ENCODE results near the gene LEMD2.

LEMD2 gene

GRCh38 chr6:33801611-33802010 is 12.7 kb upstream of the LEMD2 start:
- no peak for TF ChIP-seq CTCF (IDR thresholded peaks at IDR 0.05; ENCODE audit: poor library complexity, severe bottlenecking)
- Histone ChIP-seq H3K27ac (ENCODE audit: poor library complexity, severe bottlenecking) (no peak overlapping the region), H3K36me3 (ENCODE audit: low read depth) (no peaks in the 10 kb centered on the region), H3K4me3 (ENCODE audit: severe bottlenecking) (no peak overlapping the region), H3K27me3 (ENCODE audit: insufficient read depth, poor library complexity, severe bottlenecking) (no peaks in the 10 kb centered on the region), H3K4me1 (ENCODE audit: insufficient read depth, poor library complexity, severe bottlenecking) (no peaks in the 10 kb centered on the region), H3K9me3 (ENCODE audit: severe bottlenecking) (no peaks in the 10 kb centered on the region)
- ATAC-seq (ENCODE audit: low read depth) (no peak), DNase-seq (ENCODE audit: low spot score) (no peak)

- DNase-seq (ENCODE audit: low spot score) (no peak), ATAC-seq (ENCODE audit: low read depth) (no peak)
- no peaks in the 10 kb centered on the region for H3K9me3 ChIP-seq (ENCODE audit: severe bottlenecking)
- H3K36me3 ChIP-seq (ENCODE audit: low read depth) = no peaks in the 10 kb centered on the region
- H3K4me1 ChIP-seq (ENCODE audit: insufficient read depth, poor library complexity, severe bottlenecking) = no peaks in the 10 kb centered on the region
- no peak for TF ChIP-seq CTCF (IDR thresholded peaks at IDR 0.05; ENCODE audit: poor library complexity, severe bottlenecking)
- H3K27ac ChIP-seq (ENCODE audit: poor library complexity, severe bottlenecking) = no peak overlapping the region
- no peak overlapping the region for H3K4me3 ChIP-seq (ENCODE audit: severe bottlenecking)
- H3K27me3 ChIP-seq (ENCODE audit: insufficient read depth, poor library complexity, severe bottlenecking) = no peaks in the 10 kb centered on the region
Observed at GRCh38 chr6:33800248-33800969, 11.5 kb upstream of the LEMD2 start.

GRCh38 chr6:33799454-33800113 is 10.7 kb upstream of the LEMD2 start:
- TF ChIP-seq CTCF (IDR thresholded peaks at IDR 0.05; ENCODE audit: poor library complexity, severe bottlenecking) = no peak
- no peak overlapping the region for H3K4me3 ChIP-seq (ENCODE audit: severe bottlenecking)
- no peak for DNase-seq (ENCODE audit: low spot score)
- no peak overlapping the region for H3K27ac ChIP-seq (ENCODE audit: poor library complexity, severe bottlenecking)
- H3K4me1 ChIP-seq (ENCODE audit: insufficient read depth, poor library complexity, severe bottlenecking) = no peaks in the 10 kb centered on the region
- ATAC-seq (ENCODE audit: low read depth) = no peak
- no peaks in the 10 kb centered on the region for H3K27me3 ChIP-seq (ENCODE audit: insufficient read depth, poor library complexity, severe bottlenecking)
- no peaks in the 10 kb centered on the region for H3K36me3 ChIP-seq (ENCODE audit: low read depth)
- no peaks in the 10 kb centered on the region for H3K9me3 ChIP-seq (ENCODE audit: severe bottlenecking)

- H3K4me1 ChIP-seq (ENCODE audit: insufficient read depth, poor library complexity, severe bottlenecking) = no peaks in the 10 kb centered on the region
- no peak overlapping the region for H3K4me3 ChIP-seq (ENCODE audit: severe bottlenecking)
- no peak for TF ChIP-seq CTCF (IDR thresholded peaks at IDR 0.05; ENCODE audit: poor library complexity, severe bottlenecking)
- H3K36me3 ChIP-seq (ENCODE audit: low read depth) = no peaks in the 10 kb centered on the region
- H3K9me3 ChIP-seq (ENCODE audit: severe bottlenecking) = no peaks in the 10 kb centered on the region
- H3K27ac ChIP-seq (ENCODE audit: poor library complexity, severe bottlenecking) = no peak overlapping the region
- no peak for DNase-seq (ENCODE audit: low spot score)
- no peaks in the 10 kb centered on the region for H3K27me3 ChIP-seq (ENCODE audit: insufficient read depth, poor library complexity, severe bottlenecking)
- no peak for ATAC-seq (ENCODE audit: low read depth)
Observed at GRCh38 chr6:33798343-33798848, 9.5 kb upstream of the LEMD2 start.
